ENCODE results near the gene G2E3. TPM values are rescaled to one million over a fixed set of nuclear protein-coding genes. Genes with fewer than 3 reads are reported as not detected.

G2E3 gene
- total and polyA plus RNA-seq, 2 experiments from 2014 or later: 67.4 to 113 TPM

DNA sequence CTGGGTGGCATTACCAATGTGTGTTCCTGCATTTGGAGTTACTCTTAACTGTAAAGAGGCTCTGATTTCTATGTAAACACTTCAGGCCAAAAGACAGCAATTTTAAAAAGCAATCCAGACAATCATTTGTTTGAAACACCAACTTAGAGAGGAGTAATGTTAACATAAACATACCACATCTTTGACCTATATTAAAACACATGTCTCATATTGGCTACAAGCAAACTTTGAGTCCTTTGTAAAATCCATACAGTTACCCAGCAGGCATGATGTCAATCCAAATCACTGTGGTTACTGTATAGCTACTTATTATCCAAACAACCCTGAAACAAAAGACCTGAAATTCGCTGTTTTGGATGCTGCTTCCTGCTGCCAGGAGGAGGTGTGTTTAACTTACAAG lies 7.5 kb upstream of the G2E3 start (continued):
- TF ChIP-seq REST (IDR thresholded peaks at IDR 0.05; ENCODE audit: unreplicated experiment) (no peak), JUNB (IDR thresholded peaks at IDR 0.05; ENCODE audit: unreplicated experiment) (no peak), ZNF114 (CRISPR knock-in tag; IDR thresholded peaks at IDR 0.05) (no peak), ZNF331 (CRISPR knock-in tag; IDR thresholded peaks at IDR 0.05; ENCODE audit: low read depth) (no peak), NANOG (IDR thresholded peaks at IDR 0.05; ENCODE audit: borderline replicate concordance) (no peak), CREB1 (CRISPR knock-in tag; IDR thresholded peaks at IDR 0.05; ENCODE audit: low read depth) (no peak)

GRCh38 chr14:30553311-30553989 lies 5.5 kb upstream of the G2E3 start:
- no peak overlapping the region for H3K27ac ChIP-seq (ENCODE audit: low read depth)
- TF ChIP-seq POLR2AphosphoS5 (IDR thresholded peaks at IDR 0.05; ENCODE audit: low read depth) (no peak), NANOG (IDR thresholded peaks at IDR 0.05; ENCODE audit: borderline replicate concordance) (no peak), ETS1 (IDR thresholded peaks at IDR 0.05) (no peak), ZNF331 (CRISPR knock-in tag; IDR thresholded peaks at IDR 0.05; ENCODE audit: low read depth) (no peak), CREB1 (CRISPR knock-in tag; IDR thresholded peaks at IDR 0.05; ENCODE audit: low read depth) (no peak), STAT1 (IDR thresholded peaks at IDR 0.05; ENCODE audit: unreplicated experiment) (no peak), REST (IDR thresholded peaks at IDR 0.05; ENCODE audit: unreplicated experiment) (no peak)
- no peak overlapping the region for H3K27ac Mint-ChIP-seq

More at GRCh38 chr14:30553311-30553989, 5.5 kb upstream of the G2E3 start:
- H4K20me1 ChIP-seq (replicated peaks; ENCODE audit: insufficient read depth): no peaks in the 10 kb centered on the region
- Mint-ChIP-seq H3K9me3 (no peaks in the 10 kb centered on the region; the same call in 2 of the 3 replicates), H3K4me3 (no peak overlapping the region), H3K4me1 (peaks cover 14% of the 10 kb centered on the region), H3K27me3 (ENCODE audit: insufficient read depth, low read depth, poor library complexity) (peaks cover 4% of the 10 kb centered on the region), H3K36me3 (ENCODE audit: low read depth) (no peaks in the 10 kb centered on the region; the same call in 2 of the 3 replicates)
- H3K4me2 ChIP-seq: no peak overlapping the region
- no peaks in the 10 kb centered on the region for H3K27me3 ChIP-seq (ENCODE audit: insufficient read depth)
- H3K4me3 ChIP-seq: no peak overlapping the region
- no peaks in the 10 kb centered on the region; the same call in 1 of the 2 replicates for H3F3A ChIP-seq (replicated peaks; ENCODE audit: low read depth)
- no peaks in the 10 kb centered on the region for H3K79me2 ChIP-seq (replicated peaks; ENCODE audit: insufficient read depth)
- no peaks in the 10 kb centered on the region for H3K9me2 ChIP-seq (ENCODE audit: insufficient read depth)
- DNase-seq (ENCODE audit: low spot score): no peak
- no peak overlapping the region for H2AFZ ChIP-seq
- no peaks in the 10 kb centered on the region for H3K36me3 ChIP-seq (ENCODE audit: insufficient read depth)
- no peak for ATAC-seq
- H3K4me1 ChIP-seq (ENCODE audit: insufficient read depth): peaks cover 5% of the 10 kb centered on the region; the same call in 1 of the 2 replicates
